HepG2 (cell line): ENCODE results near the gene SCFD2. TPM values are rescaled to one million over a fixed set of nuclear protein-coding genes. Genes with fewer than 3 reads are reported as not detected.

Experiments
- ATF3 ChIP-seq: sonication (generic); formaldehyde crosslinking; IDR thresholded peaks from 2 replicates; pipeline ENCODE4 v1.4.0; 2020; ENCODE audit warnings: missing genetic modification reagents
- BHLHE40 ChIP-seq: IDR thresholded peaks from 2 replicates; pipeline ENCODE4 v1.6.1; 2011; ENCODE audit warnings: low read length, improper control_type of control experiment
- GATAD2A ChIP-seq: IDR thresholded peaks from 2 replicates; pipeline ENCODE4 v1.6.1; 2016
- KDM3A ChIP-seq: IDR thresholded peaks from 2 replicates; pipeline ENCODE4 v1.6.1; 2018; ENCODE audit warnings: low read depth, missing compliant biosample characterization
- MAFG ChIP-seq: sonication (generic); formaldehyde crosslinking; IDR thresholded peaks from 2 replicates; pipeline ENCODE4 v1.5.1; 2020; ENCODE audit warnings: mild to moderate bottlenecking, missing genetic modification reagents
- MZF1 ChIP-seq: sonication (generic); formaldehyde crosslinking; IDR thresholded peaks from 2 replicates; pipeline ENCODE4 v1.8.1; 2023; ENCODE audit warnings: mild to moderate bottlenecking, missing genetic modification reagents, borderline replicate concordance
- NR1H2 ChIP-seq: sonication (generic); formaldehyde crosslinking; IDR thresholded peaks from 2 replicates; pipeline ENCODE4 v1.8.1; 2022; ENCODE audit warnings: low read depth, missing genetic modification reagents, borderline replicate concordance
- PAWR ChIP-seq: sonication (generic); formaldehyde crosslinking; IDR thresholded peaks from 2 replicates; pipeline ENCODE4 v1.4.0; 2020; ENCODE audit warnings: missing genetic modification reagents, mild to moderate bottlenecking, borderline replicate concordance
- PCBP1 ChIP-seq: fragments of 200-400 bp; formaldehyde crosslinking; IDR thresholded peaks from 2 replicates; pipeline ENCODE4 v1.6.1; 2017; ENCODE audit warnings: mild to moderate bottlenecking, low read depth, low read length, borderline replicate concordance
- REXO4 ChIP-seq: sonication (generic); formaldehyde crosslinking; IDR thresholded peaks from 2 replicates; pipeline ENCODE4 v1.8.0; 2022; ENCODE audit warnings: missing genetic modification reagents, mild to moderate bottlenecking, borderline replicate concordance
- RFX5 ChIP-seq: IDR thresholded peaks from 2 replicates; pipeline ENCODE4 v1.6.1; 2011; ENCODE audit warnings: low read depth, low read length, improper control_type of control experiment
- SIN3A ChIP-seq: IDR thresholded peaks from 2 replicates; pipeline ENCODE4 v1.6.1; 2011; ENCODE audit warnings: low read depth, mild to moderate bottlenecking, control low read depth, low read length, borderline replicate concordance
- SNAPC5 ChIP-seq: sonication (generic); formaldehyde crosslinking; IDR thresholded peaks from 2 replicates; pipeline ENCODE4 v1.8.1; 2023; ENCODE audit warnings: mild to moderate bottlenecking, missing genetic modification reagents, borderline replicate concordance
- USF2 ChIP-seq, 2 experiments: sonication (generic) in 1 of 2; formaldehyde crosslinking in 1 of 2; IDR thresholded peaks; 2 replicates each; pipeline versions ENCODE4 v1.5.1 to v1.6.1; 2011 to 2020; ENCODE audit warnings: borderline replicate concordance in 1 of 2, low read depth in 1 of 2, low read length in 1 of 2, mild to moderate bottlenecking in 1 of 2, missing genetic modification reagents in 1 of 2, moderate library complexity in 1 of 2
- YY1 ChIP-seq: IDR thresholded peaks from 2 replicates; pipeline ENCODE4 v1.6.1; 2011; ENCODE audit warnings: low read length, low read depth, moderate library complexity, mild to moderate bottlenecking; ENCODE audit not compliant: insufficient read depth, insufficient replicate concordance
- ZBTB39 ChIP-seq: sonication (generic); formaldehyde crosslinking; IDR thresholded peaks from 2 replicates; pipeline ENCODE4 v1.5.0; 2020; ENCODE audit warnings: missing genetic modification reagents
- ZNF292 ChIP-seq: sonication (generic); formaldehyde crosslinking; IDR thresholded peaks from 2 replicates; pipeline ENCODE4 v1.8.1; 2022; ENCODE audit warnings: mild to moderate bottlenecking, low read depth, missing genetic modification reagents, borderline replicate concordance
- ZNF451 ChIP-seq: sonication (generic); formaldehyde crosslinking; IDR thresholded peaks from 2 replicates; pipeline ENCODE4 v1.5.0; 2020; ENCODE audit warnings: mild to moderate bottlenecking, missing genetic modification reagents
- ZNF710 ChIP-seq: sonication (generic); formaldehyde crosslinking; IDR thresholded peaks from 2 replicates; pipeline ENCODE4 v1.5.0; 2020; ENCODE audit warnings: mild to moderate bottlenecking, missing genetic modification reagents, borderline replicate concordance
- ZNF747 ChIP-seq: sonication (generic); formaldehyde crosslinking; IDR thresholded peaks from 2 replicates; pipeline ENCODE4 v1.8.1; 2023; ENCODE audit warnings: missing genetic modification reagents, mild to moderate bottlenecking, borderline replicate concordance
- ZNF768 ChIP-seq: sonication (generic); formaldehyde crosslinking; IDR thresholded peaks from 2 replicates; pipeline ENCODE4 v1.4.0; 2020; ENCODE audit warnings: missing genetic modification reagents
- polyA plus RNA-seq, 8 experiments: library from polyadenylated mRNA; depleted of rRNA in 3 of 8; stranded (reverse) in 7 of 8; unstranded in 1 of 8; fragments of >200 nt; fragmentation: Illumina TruSeq in 4 of 8; extraction: Trizol in 4 of 8; gene quantifications; 2 replicates each; pipeline versions ENCODE4 v1.2.1 to v1.2.3, GENCODE V29; 2011 to 2016; ENCODE audit warnings: low read depth in 4 of 8, missing spikeins in 1 of 8, mixed read lengths in 1 of 8; ENCODE audit not compliant: insufficient read depth in 1 of 8
- total RNA-seq, 5 experiments: library from RNA; depleted of rRNA; stranded (reverse); fragments of >200 nt; fragmentation: Illumina TruSeq; extraction: Trizol; gene quantifications; 2 replicates each; pipeline ENCODE4 v1.2.3, GENCODE V29; 2016; ENCODE audit warnings: low read depth in 1 of 5

Gene SCFD2
- total and polyA plus RNA-seq, 2 of the 13 experiments (the other 11 are each of a cell fraction or from before 2014, with no cell fraction given), result 4.6 to 15.6 TPM

- TF ChIP-seq ZBTB39 (CRISPR knock-in tag) (no peak), MAFG (CRISPR knock-in tag) (no peak), REXO4 (CRISPR knock-in tag) (no peak), PAWR (CRISPR knock-in tag) (no peak), ZNF292 (CRISPR knock-in tag) (peak; percentile 59), ZNF451 (CRISPR knock-in tag) (0 out of 2 replicates have a peak, but pooled peaks have one; percentile 44), ZNF768 (CRISPR knock-in tag) (no peak), RFX5 (peak; percentile 61; the same call in 1 of the 2 replicates), BHLHE40 (0 out of 2 replicates have a peak, but pooled peaks have one; percentile 3), PCBP1 (peak; percentile 32; the same call in 1 of the 2 replicates), SIN3A (peak; percentile 100), USF2 (IDR thresholded peaks at IDR 0.05; ENCODE audit: low read depth, low read length) (peak; percentile 69), USF2 (CRISPR knock-in tag; IDR thresholded peaks at IDR 0.05; ENCODE audit: borderline replicate concordance) (no peak; the same call in 1 of the 2 replicates), GATAD2A (peak; percentile 43; the same call in 1 of the 2 replicates), YY1 (peak; percentile 78), ZNF710 (CRISPR knock-in tag) (no peak), KDM3A (CRISPR knock-in tag) (0 out of 2 replicates have a peak, but pooled peaks have one; percentile 49), ZNF747 (no peak), SNAPC5 (CRISPR knock-in tag) (no peak), MZF1 (CRISPR knock-in tag) (no peak), NR1H2 (no peak), ATF3 (peak; percentile 22; the same call in 1 of the 2 replicates)
These were observed at the start of gene SCFD2 (continued) for GRCh38 chr4:53365486-53366300.
